Fibroblast of mammary gland (primary cell): ENCODE measurements around the gene SBF2.
A peak's percentile ranks its signal among the peaks of the same experiment; 100 is the strongest.
"Not testable (repeated sequence)": the region's sequence is repeated elsewhere in the genome, so short reads cannot be mapped to it uniquely, and the experiment has no call there.

Experiments
- DNase-seq: peaks from one replicate; pipeline ENCODE4 v3.0.0-alpha.2; 2010; ENCODE audit warnings: low read depth
- H3K4me3 ChIP-seq: 2 replicates; pipeline ENCODE4 v1.5.1; 2011; ENCODE audit warnings: low read depth, mild to moderate bottlenecking, low read length, moderate library complexity; ENCODE audit not compliant: control insufficient read depth
- TF ChIP-seq, protein P1 (sequence below): conservative IDR thresholded peaks from 2 replicates; pipeline ENCODE4 v1.5.1; 2011; ENCODE audit warnings: low read depth, low read length, inconsistent platforms; ENCODE audit not compliant: control insufficient read depth, insufficient read depth

The SBF2 gene

DNA sequence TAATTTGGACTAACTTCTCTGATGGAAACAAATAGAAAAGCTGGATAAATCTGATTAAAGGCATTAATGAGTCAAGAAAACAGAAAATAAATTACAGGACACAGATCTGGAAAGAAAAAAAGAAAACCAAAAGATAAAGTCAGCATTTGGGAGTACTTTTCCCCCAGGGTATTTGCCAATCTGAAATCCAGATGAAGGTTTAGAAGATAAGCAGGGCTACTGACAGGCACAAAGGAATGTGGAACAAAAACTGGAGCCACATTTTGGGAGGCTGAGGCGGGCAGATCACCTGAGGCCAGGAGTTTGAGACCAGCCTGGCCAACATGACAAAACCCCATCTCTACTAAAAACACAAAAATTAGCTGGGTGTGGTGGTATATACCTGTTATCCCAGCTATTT, 57.2 kb downstream of the SBF2 start:
- H3K4me3 ChIP-seq, result no peak overlapping the region
- TF ChIP-seq, protein P1, sequence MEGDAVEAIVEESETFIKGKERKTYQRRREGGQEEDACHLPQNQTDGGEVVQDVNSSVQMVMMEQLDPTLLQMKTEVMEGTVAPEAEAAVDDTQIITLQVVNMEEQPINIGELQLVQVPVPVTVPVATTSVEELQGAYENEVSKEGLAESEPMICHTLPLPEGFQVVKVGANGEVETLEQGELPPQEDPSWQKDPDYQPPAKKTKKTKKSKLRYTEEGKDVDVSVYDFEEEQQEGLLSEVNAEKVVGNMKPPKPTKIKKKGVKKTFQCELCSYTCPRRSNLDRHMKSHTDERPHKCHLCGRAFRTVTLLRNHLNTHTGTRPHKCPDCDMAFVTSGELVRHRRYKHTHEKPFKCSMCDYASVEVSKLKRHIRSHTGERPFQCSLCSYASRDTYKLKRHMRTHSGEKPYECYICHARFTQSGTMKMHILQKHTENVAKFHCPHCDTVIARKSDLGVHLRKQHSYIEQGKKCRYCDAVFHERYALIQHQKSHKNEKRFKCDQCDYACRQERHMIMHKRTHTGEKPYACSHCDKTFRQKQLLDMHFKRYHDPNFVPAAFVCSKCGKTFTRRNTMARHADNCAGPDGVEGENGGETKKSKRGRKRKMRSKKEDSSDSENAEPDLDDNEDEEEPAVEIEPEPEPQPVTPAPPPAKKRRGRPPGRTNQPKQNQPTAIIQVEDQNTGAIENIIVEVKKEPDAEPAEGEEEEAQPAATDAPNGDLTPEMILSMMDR, result no peak
- no peak for DNase-seq

DNA sequence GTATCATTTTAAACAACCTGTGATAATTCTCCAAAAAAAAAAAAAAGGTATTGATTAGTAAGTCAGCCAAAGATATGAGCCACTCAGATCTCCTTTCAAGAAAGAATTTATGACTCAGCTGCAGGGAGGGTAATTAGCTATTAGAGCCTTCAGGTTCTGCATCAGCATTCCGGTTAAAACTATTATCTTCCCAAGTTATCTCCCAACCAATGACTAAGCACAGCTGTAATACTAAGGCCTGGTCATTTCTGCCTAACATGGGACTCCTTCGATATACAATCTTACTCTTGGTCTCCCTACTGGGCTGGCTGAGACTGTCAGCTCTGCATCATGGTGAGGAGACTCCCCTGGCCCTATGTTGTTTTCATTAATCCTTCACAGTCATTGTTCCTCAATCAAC, 60.4 kb downstream of the SBF2 start:
- DNase-seq, result peak; percentile 74
- TF ChIP-seq, protein P1, result no peak
- no peak overlapping the region for H3K4me3 ChIP-seq

DNA sequence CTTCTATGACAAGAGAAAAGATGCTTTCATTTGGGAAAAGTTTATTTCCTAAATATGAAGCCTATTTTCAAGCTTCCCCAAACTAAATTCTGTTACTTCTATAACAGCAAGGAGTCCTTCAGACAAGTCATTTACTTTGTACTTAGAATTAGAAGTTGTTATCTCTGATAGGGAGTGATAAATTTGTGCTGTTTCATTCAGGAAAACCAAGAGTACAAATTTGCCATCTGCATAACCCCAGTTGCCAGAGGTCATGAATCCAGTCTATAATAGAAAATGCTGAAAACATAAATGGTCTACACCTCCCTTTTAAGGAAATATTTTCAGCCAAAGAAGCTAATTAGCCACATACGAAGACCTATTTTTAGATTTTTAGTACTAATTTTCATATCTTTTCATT, 61.3 kb downstream of the SBF2 start:
- TF ChIP-seq, protein P1, result no peak
- no peak overlapping the region for H3K4me3 ChIP-seq
- no peak for DNase-seq

DNA sequence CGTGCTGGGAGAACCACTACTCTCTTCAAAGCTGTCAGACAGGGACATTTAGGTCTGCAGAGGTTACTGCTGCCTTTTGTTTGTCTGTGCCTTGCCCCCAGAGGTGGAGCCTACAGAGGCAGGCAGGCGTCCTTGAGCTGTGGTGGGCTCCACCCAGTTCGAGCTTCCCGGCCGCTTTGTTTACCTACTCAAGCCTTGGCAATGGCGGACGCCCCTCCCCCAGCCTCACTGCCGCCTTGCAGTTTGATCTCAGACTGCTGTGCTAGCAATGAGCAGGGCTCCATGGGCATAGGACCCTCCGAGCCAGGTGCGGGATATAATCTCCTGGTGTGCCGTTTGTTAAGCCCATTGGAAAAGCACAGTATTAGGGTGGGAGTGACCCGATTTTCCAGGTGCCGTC, 62.2 kb downstream of the SBF2 start:
- not testable (repeated sequence) for DNase-seq, H3K4me3 ChIP-seq

DNA sequence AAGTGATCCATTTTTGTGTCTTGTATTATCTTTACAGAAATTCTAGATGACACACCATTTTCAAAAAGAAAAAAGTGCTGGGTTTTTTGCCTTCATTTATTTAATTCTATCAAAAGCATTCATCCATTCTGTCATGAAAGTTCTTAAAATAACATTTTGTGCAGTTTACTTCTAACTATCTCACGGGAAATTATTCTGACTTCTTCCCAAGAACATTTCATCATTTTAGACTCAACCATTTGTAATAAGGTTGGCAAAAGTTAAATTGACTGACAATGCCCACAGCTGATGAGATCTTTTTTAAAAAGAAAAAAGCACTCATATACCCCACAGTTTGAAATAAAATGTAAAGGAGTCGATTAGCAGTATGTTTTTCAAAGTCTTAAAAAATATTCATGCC, 68.5 kb downstream of the SBF2 start:
- TF ChIP-seq, protein P1, result no peak
- no peak overlapping the region for H3K4me3 ChIP-seq
- peak; percentile 27 for DNase-seq

DNA sequence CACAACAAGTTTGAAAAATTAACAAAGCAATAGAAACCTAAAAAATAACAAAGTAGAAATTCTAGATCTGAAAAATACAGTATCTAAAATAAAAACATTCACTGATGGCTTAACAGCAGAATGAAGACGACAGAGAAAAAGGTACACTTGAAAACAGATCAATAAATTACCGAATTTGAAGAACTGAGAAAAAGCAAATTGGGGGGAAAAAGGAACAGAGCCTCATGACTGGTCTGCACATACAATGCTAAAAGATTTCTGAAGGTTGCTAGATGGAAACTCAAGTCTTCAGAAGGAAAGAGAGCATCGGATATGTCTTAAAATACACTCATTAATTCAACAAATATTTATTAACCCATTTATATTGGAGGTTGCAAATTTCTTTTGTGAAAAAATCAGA, 71.6 kb downstream of the SBF2 start:
- no peak for DNase-seq
- TF ChIP-seq, protein P1, result no peak
- no peak overlapping the region for H3K4me3 ChIP-seq

DNA sequence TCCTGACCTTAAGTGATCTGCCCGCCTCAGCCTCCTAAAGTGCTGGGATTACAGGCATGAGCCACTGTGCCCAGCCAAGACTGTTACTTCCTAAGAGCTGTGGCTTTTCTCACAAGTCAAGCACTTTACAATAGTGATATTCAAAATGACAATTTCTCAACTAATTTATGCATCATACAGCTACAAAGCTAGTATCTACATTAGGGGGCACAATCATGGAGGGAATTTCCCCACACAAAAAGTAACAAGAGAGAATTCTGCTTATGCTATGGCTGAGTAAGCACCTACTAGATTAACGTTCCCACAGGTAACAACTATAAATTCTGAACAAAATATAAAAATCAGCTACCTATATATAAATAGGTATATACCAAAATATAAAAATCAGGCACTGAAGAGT, 72.7 kb downstream of the SBF2 start:
- TF ChIP-seq, protein P1, result no peak
- no peak for DNase-seq
- H3K4me3 ChIP-seq, result no peak overlapping the region
